DMS 273 treated with DMSO at 0.1 percent for 48 hours (cell line): ENCODE results near the gene PLXDC2.
"Not testable (repeated sequence)": the region's sequence is repeated elsewhere in the genome, so short reads cannot be mapped to it uniquely, and the experiment has no call there.

Experiments used
- DNase-seq: peaks from one replicate; lab custom pipeline; 2025; lab: John Stamatoyannopoulos, UW

The PLXDC2 gene

DNA sequence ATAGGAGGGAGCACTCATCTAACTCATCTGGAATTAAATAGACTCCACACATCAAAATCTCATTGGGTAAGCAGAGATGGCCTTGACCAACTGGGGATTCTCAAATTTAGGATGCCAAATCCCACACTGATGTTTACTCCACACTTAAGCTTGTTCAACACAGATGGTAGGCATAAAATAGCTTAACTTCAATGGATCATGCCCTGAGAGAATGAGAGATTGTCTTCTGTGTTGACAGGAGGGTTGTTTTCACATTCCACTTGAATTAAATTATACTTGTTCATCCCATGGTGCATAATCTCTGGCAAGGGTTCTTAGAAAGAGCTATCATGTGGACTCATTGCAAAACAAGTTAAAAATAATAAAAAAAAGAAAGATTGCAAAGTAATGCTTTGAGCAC, 391.4 kb downstream of the PLXDC2 start:
- no peak for DNase-seq

GRCh38 chr10:20209098-20209497, 392.9 kb downstream of the PLXDC2 start:
- not testable (repeated sequence) for DNase-seq

- DNase-seq: no peak
These were observed 399.4 kb downstream of the PLXDC2 start for GRCh38 chr10:20215547-20216152.

DNA sequence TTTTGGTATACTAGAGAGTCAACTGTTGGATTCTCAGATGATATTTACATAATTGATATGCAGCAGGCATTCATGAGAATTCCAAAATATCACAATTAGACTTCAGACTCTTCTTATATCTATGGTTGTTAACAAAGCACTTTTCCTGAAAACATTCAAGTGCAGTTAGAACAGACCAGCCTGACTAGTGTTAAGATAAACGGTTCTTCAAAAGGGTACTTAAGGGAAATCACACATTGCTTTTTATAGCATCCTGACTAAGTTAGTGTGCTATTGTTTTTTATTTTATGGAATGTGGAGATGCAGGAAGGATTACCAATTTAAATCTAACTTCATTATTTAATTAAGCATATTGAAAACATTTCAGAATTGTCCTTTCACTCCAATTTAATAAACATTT, 405.1 kb downstream of the PLXDC2 start:
- DNase-seq: no peak

DNA sequence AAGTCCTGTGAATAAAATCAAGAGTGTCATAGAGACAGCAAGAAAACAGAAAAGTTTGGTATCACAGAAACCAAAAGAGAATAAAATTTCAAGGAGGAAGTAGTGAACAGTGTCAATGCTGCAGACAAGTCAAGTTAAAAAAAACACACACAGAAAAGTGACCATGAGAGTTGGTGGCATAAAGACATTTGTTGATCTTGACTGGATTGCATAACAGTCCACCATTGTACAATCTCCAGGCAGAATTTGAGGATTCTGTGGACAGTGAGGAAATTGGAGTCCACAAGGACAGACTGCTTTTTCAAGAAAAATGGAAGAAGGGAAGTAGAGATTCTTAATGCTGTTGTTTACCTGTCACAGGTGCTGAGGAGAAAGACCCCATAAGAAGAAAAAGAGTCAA, 412.5 kb downstream of the PLXDC2 start:
- DNase-seq: no peak

DNA sequence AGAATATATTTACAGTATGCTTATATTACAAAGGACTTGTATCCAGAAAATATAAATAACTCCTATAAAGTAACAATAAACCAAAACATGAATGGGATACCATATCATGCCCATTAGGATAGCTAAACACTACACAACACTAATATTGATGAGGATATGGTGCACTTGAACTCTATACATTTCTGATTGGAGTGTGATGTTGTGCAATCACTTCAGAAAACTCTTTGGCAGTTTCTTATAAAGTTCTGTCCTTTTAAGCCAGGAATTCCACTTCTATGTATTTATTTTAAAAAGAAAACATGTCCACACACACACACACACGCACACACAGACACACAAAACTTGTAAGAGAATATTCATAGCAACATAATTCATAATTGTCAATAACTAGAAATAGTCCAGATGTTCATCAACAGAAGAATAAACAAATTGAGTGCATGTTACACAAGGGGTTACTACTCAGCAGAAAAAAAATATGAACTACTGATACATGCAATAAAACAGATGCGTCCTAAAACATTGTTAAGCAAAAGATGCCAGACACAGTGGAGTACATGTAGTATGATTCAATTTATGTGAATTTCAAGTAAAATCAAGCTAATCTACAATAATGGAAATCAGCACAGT, 416.0 kb downstream of the PLXDC2 start:
- no peak for DNase-seq

DNA sequence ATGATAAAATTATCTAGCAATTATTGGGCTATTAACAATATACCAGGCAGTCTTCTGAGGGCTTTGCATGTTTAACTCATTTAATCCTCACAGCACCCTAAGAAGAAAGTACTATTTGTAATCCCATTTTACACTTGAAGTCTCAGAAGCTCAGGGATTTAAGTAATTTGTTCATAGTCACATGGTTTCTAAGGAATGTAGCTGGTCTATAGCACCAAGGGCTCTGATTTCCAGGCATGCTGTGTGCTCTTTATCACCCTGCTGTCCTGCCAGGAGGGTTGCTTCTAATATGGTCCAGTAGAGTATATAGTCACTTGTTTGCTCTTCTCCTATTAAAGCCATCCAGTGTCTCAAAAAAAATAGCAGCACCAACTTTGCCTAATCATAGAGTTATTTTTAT, 417.2 kb downstream of the PLXDC2 start:
- DNase-seq: no peak

GRCh38 chr10:20234579-20234978, 418.3 kb downstream of the PLXDC2 start:
- DNase-seq: no peak

DNA sequence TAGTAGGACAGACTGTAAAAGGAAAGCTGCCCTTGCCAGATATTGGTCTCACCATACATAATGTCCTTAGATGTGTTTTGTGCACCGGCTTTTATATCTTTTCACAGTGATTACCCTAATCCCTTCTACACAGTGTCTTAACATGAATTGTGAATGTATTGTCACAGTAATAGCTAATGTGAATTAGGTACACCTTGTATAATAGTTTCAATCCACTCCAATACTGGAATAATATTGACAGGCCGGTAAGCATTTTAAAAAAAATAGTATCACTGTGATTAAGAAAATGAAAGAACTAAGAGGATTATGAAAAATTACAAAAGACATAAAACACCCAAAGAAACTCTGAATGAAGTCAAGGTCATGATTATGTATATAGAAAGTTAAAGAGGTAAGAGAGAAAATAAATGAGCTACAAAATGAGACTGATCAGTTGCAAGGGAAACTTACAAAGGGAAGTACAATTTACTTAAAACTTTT, 420.9 kb downstream of the PLXDC2 start:
- no peak for DNase-seq

GRCh38 chr10:20237586-20237985, 421.4 kb downstream of the PLXDC2 start:
- DNase-seq: no peak

- no peak for DNase-seq
These were observed 424.4 kb downstream of the PLXDC2 start for GRCh38 chr10:20240643-20241042.

DNA sequence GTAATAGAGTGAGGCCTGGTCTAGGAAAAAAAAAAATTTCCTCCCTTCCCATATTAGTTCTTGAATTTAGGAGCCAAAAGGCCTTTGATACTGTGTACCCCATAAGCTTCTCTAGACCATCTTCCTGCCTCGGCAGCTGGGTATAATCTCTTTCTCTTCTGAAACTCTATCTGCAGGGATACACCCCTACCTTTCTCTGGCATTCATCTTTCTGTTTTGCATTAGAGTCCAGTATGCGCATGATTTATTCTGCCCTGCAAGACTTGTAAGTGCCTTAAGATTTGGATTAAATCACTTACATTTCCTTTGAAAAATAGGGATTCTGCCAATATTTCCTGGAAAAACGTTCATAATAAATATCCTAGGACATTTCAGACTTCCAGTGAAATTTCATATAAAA, 431.2 kb downstream of the PLXDC2 start:
- DNase-seq: no peak

DNA sequence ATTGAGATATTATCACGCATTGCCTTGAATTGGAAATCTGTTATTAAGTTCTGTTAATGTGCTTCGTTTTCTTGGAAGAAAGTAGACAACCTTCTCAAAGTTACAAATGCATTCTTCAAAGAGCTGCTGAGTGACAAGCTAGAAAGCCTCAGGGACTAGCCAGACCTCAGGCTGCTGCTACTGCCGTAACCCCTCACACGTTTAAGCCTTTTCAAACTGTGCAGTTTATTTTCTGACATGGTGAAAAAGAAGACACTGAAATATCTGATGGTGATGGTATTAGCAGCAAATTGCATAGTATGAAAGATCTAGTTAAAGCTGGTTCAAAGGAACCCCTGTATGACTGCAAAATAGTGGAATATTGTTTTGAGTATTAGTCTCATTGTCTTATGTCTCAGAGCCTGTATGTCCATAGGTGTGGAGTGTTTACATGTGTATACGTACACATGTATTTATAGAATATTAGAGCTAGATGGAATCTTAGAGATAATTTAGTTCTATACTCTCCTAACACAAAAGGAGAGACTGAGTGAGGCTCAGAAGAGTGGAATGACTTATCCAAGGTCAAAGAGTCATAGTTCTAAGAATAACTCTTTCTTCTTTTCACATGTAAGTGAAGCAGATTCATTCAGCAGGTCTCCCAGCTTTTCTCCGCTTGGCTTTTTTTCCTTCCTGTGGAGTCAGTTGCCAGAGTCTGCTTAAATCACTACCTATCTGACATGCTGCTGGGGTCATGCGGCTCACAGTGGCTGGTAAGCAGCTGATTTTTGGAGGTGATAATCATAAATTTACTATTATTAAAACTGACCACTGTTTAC, 431.9 kb downstream of the PLXDC2 start:
- no peak for DNase-seq

GRCh38 chr10:20254078-20254477, 437.8 kb downstream of the PLXDC2 start:
- DNase-seq: no peak

DNA sequence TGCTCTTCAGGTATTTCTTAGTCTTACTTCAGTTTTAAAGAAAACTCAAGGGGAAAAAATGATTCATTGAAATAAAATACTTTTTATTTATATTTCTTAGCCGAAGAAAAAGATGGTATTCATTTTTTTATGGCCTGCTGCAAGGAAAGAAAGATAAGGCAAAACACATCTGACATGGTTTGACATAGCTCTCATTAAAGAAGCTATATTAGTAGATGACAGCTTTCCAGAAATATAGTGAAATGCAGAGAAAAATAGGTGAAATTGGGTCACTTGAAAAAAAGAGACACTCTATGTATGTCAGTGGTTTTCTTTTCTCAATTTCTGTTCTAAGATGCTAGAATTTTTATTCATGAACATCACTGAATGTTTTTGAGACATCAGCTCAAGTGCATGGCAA, 438.3 kb downstream of the PLXDC2 start:
- no peak for DNase-seq

DNA sequence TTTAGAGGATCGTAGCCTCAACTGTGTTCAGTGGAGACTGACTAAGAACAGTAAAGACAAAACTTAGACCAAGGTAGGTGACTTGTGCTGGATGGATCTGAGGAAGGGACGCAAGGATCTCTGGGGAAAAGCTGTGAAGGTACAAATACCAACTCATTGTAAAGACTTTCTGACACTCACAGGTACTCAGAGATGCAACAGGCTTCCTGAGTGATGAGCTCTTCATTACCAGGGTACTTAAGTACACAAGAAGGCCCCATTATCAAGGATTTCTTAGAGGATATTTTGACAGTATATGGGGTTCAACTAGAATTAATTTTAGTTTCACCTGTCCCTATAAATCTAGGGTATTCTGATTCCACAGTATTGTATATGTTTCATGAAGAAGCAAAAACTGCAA, 440.7 kb downstream of the PLXDC2 start:
- DNase-seq: no peak

- DNase-seq: no peak
These were observed 441.2 kb downstream of the PLXDC2 start for GRCh38 chr10:20257422-20257821.

DNA sequence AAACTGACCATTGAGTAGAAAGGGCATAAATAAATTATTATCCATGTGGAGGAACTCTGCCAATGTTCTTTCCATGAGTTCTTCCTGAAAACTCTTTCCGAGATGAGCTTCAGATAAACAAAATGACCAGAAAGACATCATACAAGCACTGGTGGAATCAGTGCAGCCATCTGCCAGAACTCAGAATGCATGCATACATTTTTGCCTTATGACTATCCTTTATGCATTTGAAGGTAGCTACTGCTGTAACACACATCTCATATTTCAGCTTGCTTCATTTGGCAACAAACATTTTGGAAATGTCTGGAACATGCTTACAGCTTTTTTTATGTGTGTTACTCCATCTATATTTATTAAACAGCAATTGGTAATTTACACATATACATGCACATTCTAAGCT, 448.9 kb downstream of the PLXDC2 start:
- DNase-seq: no peak

- DNase-seq: no peak
These were observed 451.5 kb downstream of the PLXDC2 start for GRCh38 chr10:20267734-20268133.

GRCh38 chr10:20271490-20271889, 455.3 kb downstream of the PLXDC2 start:
- no peak for DNase-seq

- no peak for DNase-seq
These were observed 456.4 kb downstream of the PLXDC2 start for GRCh38 chr10:20272608-20273007.

- DNase-seq: no peak
These were observed 458.3 kb downstream of the PLXDC2 start for GRCh38 chr10:20274571-20274970.
